ENCODE measurements around the gene PLA2G10.
"Not testable (repeated sequence)": the region's sequence is repeated elsewhere in the genome, so short reads cannot be mapped to it uniquely, and the experiment has no call there.

The PLA2G10 gene, protein sequence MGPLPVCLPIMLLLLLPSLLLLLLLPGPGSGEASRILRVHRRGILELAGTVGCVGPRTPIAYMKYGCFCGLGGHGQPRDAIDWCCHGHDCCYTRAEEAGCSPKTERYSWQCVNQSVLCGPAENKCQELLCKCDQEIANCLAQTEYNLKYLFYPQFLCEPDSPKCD

GRCh38 chr16:14694129-14694528, at the start of gene PLA2G10:
Gene PLA2G10, minus strand, starts transcription at chr16:14694308. Its CDS starts 79 bp downstream, at chr16:14694229.
- not testable (repeated sequence) for DNase-seq (ENCODE audit: low spot score)

GRCh38 chr16:14742273-14743128, 48.4 kb upstream of the PLA2G10 start, which contains the start of gene NPIPA2:
Gene NPIPA2, plus strand, starts transcription at chr16:14742533. Its CDS starts 5,533 bp downstream, at chr16:14748066.
- not testable (repeated sequence) for DNase-seq (ENCODE audit: low spot score)

DNA sequence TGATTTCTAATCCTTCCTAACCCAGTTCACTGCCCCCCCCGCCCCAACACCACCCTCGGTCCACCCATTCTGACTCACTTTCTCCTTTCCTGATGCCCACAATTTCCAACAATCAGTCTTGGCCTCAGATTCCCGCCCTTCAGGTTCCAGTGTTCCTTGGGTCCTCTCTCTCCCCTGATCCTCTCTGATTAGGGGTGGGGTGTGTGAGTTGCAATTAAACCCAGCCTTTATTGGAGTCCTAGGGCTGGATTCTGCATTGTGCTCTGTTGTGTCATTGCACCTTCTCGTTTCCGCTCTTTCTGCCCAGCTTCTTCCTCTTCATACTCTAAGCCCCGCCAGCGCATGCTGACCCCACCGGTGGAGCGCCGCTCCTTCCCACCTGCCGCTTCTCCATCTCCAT, 47.7 kb upstream of the PLA2G10 start:
- DNase-seq (ENCODE audit: low spot score), result not testable (repeated sequence)

GRCh38 chr16:14740832-14741385, 46.8 kb upstream of the PLA2G10 start:
- not testable (repeated sequence) for DNase-seq (ENCODE audit: low spot score)

GRCh38 chr16:14733233-14733632, 39.1 kb upstream of the PLA2G10 start:
- not testable (repeated sequence) for DNase-seq (ENCODE audit: low spot score)

GRCh38 chr16:14703156-14704011, 9.3 kb upstream of the PLA2G10 start, which contains the start of gene NPIPA3:
Gene NPIPA3, plus strand, starts transcription at chr16:14703411. Its CDS starts 5,533 bp downstream, at chr16:14708944.
- DNase-seq (ENCODE audit: low spot score), result not testable (repeated sequence)

DNA sequence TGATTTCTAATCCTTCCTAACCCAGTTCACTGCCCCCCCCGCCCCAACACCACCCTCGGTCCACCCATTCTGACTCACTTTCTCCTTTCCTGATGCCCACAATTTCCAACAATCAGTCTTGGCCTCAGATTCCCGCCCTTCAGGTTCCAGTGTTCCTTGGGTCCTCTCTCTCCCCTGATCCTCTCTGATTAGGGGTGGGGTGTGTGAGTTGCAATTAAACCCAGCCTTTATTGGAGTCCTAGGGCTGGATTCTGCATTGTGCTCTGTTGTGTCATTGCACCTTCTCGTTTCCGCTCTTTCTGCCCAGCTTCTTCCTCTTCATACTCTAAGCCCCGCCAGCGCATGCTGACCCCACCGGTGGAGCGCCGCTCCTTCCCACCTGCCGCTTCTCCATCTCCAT, 8.6 kb upstream of the PLA2G10 start:
- DNase-seq (ENCODE audit: low spot score), result not testable (repeated sequence)

GRCh38 chr16:14701859-14702258, 7.8 kb upstream of the PLA2G10 start:
- DNase-seq (ENCODE audit: low spot score), result not testable (repeated sequence)

DNA sequence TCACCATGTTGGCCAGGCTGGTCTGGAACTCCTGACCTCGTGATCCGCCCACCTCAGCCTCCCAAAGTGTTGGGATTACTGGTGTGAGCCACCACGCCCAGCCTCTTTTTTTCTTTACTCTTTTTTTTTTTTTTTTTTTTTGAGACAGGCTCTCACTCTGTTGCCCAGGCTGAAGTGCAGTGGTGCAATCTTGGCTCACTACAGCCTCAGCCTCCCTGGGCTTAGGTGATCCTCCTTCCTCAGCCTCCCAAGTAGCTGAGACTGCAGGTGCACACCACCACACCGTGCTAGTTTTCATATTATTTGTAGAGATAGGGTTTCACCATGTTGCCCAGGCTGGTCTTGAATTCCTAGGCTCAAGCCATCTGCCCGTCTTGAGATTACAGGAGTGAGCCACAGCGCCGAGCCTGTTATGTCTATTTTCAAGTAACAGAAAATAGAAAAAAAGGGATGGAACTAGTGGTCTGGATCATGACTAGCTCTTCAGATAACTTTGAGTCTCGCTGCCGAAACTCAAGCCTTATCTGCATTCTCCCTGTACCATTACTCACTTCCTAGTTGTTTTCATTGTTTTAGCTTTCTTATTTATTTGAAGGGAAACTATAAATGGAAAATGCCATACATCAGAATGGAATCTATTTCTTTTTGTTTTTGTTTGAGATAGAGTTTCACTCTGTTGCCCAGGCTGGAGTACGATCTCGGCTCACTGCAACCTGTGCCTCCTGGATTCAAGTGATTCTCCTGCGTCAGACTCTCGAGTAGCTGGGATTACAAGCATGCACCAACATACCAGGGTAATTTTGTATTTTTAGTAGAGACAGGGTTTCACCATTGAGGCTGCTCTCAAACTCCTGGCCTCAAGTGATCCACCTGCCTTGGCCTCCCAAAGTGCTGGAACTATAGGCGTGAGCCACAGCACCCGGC, 8.0 kb downstream of the PLA2G10 start:
- DNase-seq (ENCODE audit: low spot score), result not testable (repeated sequence)

DNA sequence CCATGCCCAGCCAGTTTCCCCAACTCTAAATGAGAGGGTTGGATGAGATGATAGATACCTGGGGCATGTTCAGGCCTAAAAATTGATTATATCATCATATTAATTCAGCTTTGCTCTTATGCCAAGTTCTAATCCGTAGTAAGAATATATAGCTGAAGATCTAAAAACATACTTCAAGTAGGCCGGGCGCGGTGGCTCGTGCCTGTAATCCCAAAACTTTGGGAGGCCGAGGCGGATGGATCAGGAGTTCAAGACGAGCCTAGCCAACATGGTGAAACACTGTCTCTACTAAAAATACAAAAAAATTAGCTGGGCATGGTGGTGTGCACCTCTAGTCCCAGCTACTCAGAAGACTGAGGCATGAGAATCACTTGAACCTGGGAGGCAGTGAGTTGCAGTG, 12.0 kb downstream of the PLA2G10 start:
- no peak for DNase-seq (ENCODE audit: low spot score)

DNA sequence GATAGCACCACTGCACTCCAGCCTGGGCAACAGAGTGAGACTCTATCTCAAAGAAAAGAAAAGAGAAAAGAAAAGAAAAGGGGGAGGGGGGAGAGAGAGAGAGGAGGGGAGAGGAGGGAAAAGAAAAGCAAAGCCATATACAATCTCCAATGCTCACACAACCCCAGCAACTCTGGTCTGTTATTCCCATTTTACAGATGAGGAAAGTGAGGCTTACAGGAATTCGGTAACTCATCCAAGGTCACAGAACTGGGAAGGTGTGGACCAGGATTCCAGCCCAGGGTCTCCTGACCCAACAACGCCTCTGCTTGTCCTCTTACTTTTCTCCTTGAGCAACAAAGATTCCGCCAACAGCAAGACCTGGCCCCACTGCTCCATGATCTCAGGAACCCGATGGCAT, 13.0 kb downstream of the PLA2G10 start:
- no peak for DNase-seq (ENCODE audit: low spot score)

GRCh38 chr16:14680396-14680795, 13.7 kb downstream of the PLA2G10 start:
- not testable (repeated sequence) for DNase-seq (ENCODE audit: low spot score)

GRCh38 chr16:14678748-14679497, 15.2 kb downstream of the PLA2G10 start:
- no peak for DNase-seq (ENCODE audit: low spot score)

GRCh38 chr16:14677627-14678026, 16.5 kb downstream of the PLA2G10 start:
- DNase-seq (ENCODE audit: low spot score), result no peak

DNA sequence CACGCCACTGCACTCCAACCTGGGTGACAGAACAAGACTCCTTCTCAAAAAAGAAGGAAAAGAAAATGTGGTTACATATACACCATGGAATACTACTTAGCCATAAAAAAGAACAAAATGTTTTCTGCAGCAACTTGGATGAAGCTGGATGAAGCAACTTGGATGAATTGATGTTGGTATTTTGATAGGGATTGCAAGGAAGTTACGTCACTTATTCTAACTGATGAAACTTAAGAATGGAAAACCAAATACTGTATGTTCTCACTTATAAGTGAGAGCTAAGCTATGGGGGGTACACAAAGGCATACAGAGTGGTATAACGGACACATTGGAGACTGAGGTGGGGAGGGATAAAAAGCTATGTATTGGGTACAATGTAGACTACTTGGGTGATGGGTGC, 17.5 kb downstream of the PLA2G10 start:
- no peak for DNase-seq (ENCODE audit: low spot score)

DNA sequence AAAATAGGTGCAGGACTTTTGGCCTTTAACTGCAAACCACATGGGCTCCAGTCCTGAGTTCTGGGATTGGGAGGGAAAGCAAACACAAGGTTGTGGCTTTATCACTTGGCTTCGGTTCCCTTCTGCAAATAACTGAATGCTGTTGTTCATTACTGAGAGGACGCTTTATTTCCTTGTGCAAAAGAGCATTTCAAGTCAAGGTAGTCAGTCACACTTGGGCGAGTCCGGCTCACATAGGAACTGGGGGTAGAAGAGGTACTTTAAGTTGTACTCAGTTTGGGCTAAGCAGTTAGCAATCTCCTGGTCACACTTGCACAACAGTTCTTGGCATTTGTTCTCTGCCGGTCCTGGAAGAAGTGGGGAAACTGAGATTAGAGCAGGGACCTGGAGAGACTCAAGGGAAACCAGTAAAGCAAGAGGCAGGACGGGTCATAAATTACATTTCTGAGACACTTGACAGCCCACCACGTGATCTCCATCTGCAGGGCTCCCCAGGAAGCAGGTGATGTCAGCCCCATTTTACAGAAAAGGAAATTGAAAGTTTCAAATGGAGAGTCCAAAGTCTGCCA, 21.6 kb downstream of the PLA2G10 start:
- no peak for DNase-seq (ENCODE audit: low spot score)

DNA sequence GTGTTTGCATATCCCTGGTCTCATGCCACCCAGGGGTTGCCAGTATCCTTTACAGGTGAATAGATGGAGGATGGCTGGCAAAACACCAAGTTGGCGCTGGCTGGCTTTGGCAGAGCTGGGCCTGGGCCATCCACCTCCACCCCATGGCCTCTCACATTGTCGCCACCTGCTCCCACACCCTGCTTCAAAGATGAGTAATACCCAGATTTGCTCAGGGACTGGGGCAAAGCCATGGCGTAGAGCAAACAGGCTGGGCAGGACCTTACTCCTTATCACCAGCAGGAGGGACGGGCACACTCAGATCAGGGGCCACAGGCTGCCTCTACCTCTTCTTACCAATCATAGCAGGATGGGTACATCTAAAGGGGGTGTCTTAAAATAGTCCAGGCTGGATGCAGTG, 24.3 kb downstream of the PLA2G10 start:
- no peak for DNase-seq (ENCODE audit: low spot score)

- no peak for DNase-seq (ENCODE audit: low spot score)
These were observed 25.4 kb downstream of the PLA2G10 start for GRCh38 chr16:14668556-14669223.

Measured in RKO (cell line).